Sigmoid colon (tissue), 4 donors: ENCODE data around the gene ZNF408.

Source experiments
- EP300 ChIP-seq, 4 donors: sonication (generic); formaldehyde crosslinking; IDR thresholded peaks; one replicate each; pipeline ENCODE4 v1.6.1; 2017; ENCODE audit warnings: antibody characterized with exemption in 4 of 4
- POLR2A ChIP-seq, 2 donors: fragments of 450-650 bp; IDR thresholded peaks; one replicate each; pipeline ENCODE4 v1.6.1; 2016; ENCODE audit warnings: antibody characterized with exemption in 2 of 2, mild to moderate bottlenecking in 2 of 2, moderate library complexity in 2 of 2
- POLR2AphosphoS5 ChIP-seq, 4 donors: sonication (generic); formaldehyde crosslinking; IDR thresholded peaks; one replicate each; pipeline ENCODE4 v1.6.1; 2017; ENCODE audit warnings: antibody characterized with exemption in 4 of 4
- TF ChIP-seq, protein P1 (sequence below), 4 experiments: fragments of 450-650 bp in 3 of 4; fragments of 200-600 bp in 1 of 4; IDR thresholded peaks; one replicate each; pipeline ENCODE4 v1.5.1; 2016 to 2019; ENCODE audit warnings: antibody characterized with exemption in 4 of 4, mild to moderate bottlenecking in 3 of 4, moderate library complexity in 2 of 4

GRCh38 chr11:46737699-46738098 is 36.9 kb downstream of the ZNF408 start:
- TF ChIP-seq POLR2AphosphoS5 (IDR thresholded peaks at IDR 0.05) = no peak
- no peak for TF ChIP-seq POLR2A (IDR thresholded peaks at IDR 0.05)
- TF ChIP-seq, protein P1, sequence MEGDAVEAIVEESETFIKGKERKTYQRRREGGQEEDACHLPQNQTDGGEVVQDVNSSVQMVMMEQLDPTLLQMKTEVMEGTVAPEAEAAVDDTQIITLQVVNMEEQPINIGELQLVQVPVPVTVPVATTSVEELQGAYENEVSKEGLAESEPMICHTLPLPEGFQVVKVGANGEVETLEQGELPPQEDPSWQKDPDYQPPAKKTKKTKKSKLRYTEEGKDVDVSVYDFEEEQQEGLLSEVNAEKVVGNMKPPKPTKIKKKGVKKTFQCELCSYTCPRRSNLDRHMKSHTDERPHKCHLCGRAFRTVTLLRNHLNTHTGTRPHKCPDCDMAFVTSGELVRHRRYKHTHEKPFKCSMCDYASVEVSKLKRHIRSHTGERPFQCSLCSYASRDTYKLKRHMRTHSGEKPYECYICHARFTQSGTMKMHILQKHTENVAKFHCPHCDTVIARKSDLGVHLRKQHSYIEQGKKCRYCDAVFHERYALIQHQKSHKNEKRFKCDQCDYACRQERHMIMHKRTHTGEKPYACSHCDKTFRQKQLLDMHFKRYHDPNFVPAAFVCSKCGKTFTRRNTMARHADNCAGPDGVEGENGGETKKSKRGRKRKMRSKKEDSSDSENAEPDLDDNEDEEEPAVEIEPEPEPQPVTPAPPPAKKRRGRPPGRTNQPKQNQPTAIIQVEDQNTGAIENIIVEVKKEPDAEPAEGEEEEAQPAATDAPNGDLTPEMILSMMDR (IDR thresholded peaks at IDR 0.05) = no peak
- no peak for TF ChIP-seq EP300 (IDR thresholded peaks at IDR 0.05)
